Mucosa of stomach (tissue), 1 donor: ENCODE measurements around the gene TTC33.
"Not testable (repeated sequence)": the region's sequence is repeated elsewhere in the genome, so short reads cannot be mapped to it uniquely, and the experiment has no call there.

ENCODE experiments used
- H3K27me3 ChIP-seq: one replicate; pipeline ENCODE4 v1.7.0; 2013; ENCODE audit warnings: mild to moderate bottlenecking, low read length; ENCODE audit not compliant: control insufficient read depth, insufficient read depth
- H3K36me3 ChIP-seq: one replicate; pipeline ENCODE4 v1.7.0; 2013; ENCODE audit warnings: low read length; ENCODE audit not compliant: control insufficient read depth, insufficient read depth
- H3K4me1 ChIP-seq: one replicate; pipeline ENCODE4 v1.7.0; 2013; ENCODE audit warnings: mild to moderate bottlenecking, low read length; ENCODE audit not compliant: control insufficient read depth, insufficient read depth
- H3K4me3 ChIP-seq: one replicate; pipeline ENCODE4 v1.7.0; 2013; ENCODE audit warnings: low read length
- H3K9ac ChIP-seq: one replicate; pipeline ENCODE4 v1.7.0; 2013; ENCODE audit warnings: mild to moderate bottlenecking, low read length, moderate library complexity
- H3K9me3 ChIP-seq: one replicate; pipeline ENCODE4 v1.7.0; 2013; ENCODE audit warnings: mild to moderate bottlenecking, low read length, moderate library complexity; ENCODE audit not compliant: control insufficient read depth
- donor health status: Pancreatic carcinoma.

The TTC33 gene

GRCh38 chr5:40736103-40736875 is 19.5 kb downstream of the TTC33 start:
- Histone ChIP-seq H3K9ac (no peak overlapping the region), H3K27me3 (no peaks in the 10 kb centered on the region), H3K4me1 (peaks cover 31% of the 10 kb centered on the region), H3K4me3 (no peak overlapping the region), H3K9me3 (no peaks in the 10 kb centered on the region), H3K36me3 (no peaks in the 10 kb centered on the region)

- H3K27me3 ChIP-seq: no peaks in the 10 kb centered on the region
- no peak overlapping the region for H3K4me3 ChIP-seq
- H3K4me1 ChIP-seq: peaks cover 35% of the 10 kb centered on the region
- H3K9me3 ChIP-seq: no peaks in the 10 kb centered on the region
- H3K36me3 ChIP-seq: no peaks in the 10 kb centered on the region
- no peak overlapping the region for H3K9ac ChIP-seq
These were observed 20.2 kb downstream of the TTC33 start for GRCh38 chr5:40735609-40736008.

- Histone ChIP-seq H3K36me3 (no peaks in the 10 kb centered on the region), H3K4me3 (no peak overlapping the region), H3K9ac (no peak overlapping the region), H3K9me3 (no peaks in the 10 kb centered on the region), H3K4me1 (peaks cover 35% of the 10 kb centered on the region), H3K27me3 (no peaks in the 10 kb centered on the region)
These were observed 20.8 kb downstream of the TTC33 start for GRCh38 chr5:40734986-40735385.

GRCh38 chr5:40733879-40734563 is 21.7 kb downstream of the TTC33 start:
- peaks cover 35% of the 10 kb centered on the region for H3K4me1 ChIP-seq
- H3K4me3 ChIP-seq: no peak overlapping the region
- no peaks in the 10 kb centered on the region for H3K36me3 ChIP-seq
- H3K27me3 ChIP-seq: no peaks in the 10 kb centered on the region
- H3K9ac ChIP-seq: no peak overlapping the region
- no peaks in the 10 kb centered on the region for H3K9me3 ChIP-seq

- Histone ChIP-seq H3K9me3 (no peaks in the 10 kb centered on the region), H3K4me1 (peaks cover 35% of the 10 kb centered on the region), H3K27me3 (no peaks in the 10 kb centered on the region), H3K36me3 (no peaks in the 10 kb centered on the region), H3K9ac (no peak overlapping the region), H3K4me3 (no peak overlapping the region)
These were observed 22.3 kb downstream of the TTC33 start for GRCh38 chr5:40733434-40733833.

GRCh38 chr5:40722497-40722911 is 33.3 kb downstream of the TTC33 start:
- H3K27me3 ChIP-seq, H3K9me3 ChIP-seq, H3K4me3 ChIP-seq, H3K36me3 ChIP-seq, H3K9ac ChIP-seq, H3K4me1 ChIP-seq: not testable (repeated sequence)

- Histone ChIP-seq H3K4me1 (no peaks in the 10 kb centered on the region), H3K9me3 (no peaks in the 10 kb centered on the region), H3K36me3 (no peaks in the 10 kb centered on the region), H3K27me3 (no peaks in the 10 kb centered on the region), H3K9ac (no peak overlapping the region), H3K4me3 (no peak overlapping the region)
These were observed 35.7 kb downstream of the TTC33 start for GRCh38 chr5:40720069-40720468.

GRCh38 chr5:40717281-40717680 is 38.5 kb downstream of the TTC33 start:
- Histone ChIP-seq H3K4me1 (peaks cover 4% of the 10 kb centered on the region), H3K36me3 (no peaks in the 10 kb centered on the region), H3K27me3 (no peaks in the 10 kb centered on the region), H3K9me3 (no peaks in the 10 kb centered on the region), H3K4me3 (no peak overlapping the region), H3K9ac (no peak overlapping the region)

- H3K36me3 ChIP-seq: no peaks in the 10 kb centered on the region
- H3K9me3 ChIP-seq: no peaks in the 10 kb centered on the region
- peaks cover 6% of the 10 kb centered on the region for H3K4me1 ChIP-seq
- no peak overlapping the region for H3K9ac ChIP-seq
- no peak overlapping the region for H3K4me3 ChIP-seq
- H3K27me3 ChIP-seq: no peaks in the 10 kb centered on the region
These were observed 39.2 kb downstream of the TTC33 start for GRCh38 chr5:40716590-40716989.

- Histone ChIP-seq H3K9ac (no peak overlapping the region), H3K4me1 (peaks cover 6% of the 10 kb centered on the region), H3K36me3 (no peaks in the 10 kb centered on the region), H3K4me3 (no peak overlapping the region), H3K27me3 (no peaks in the 10 kb centered on the region), H3K9me3 (no peaks in the 10 kb centered on the region)
These were observed 39.8 kb downstream of the TTC33 start for GRCh38 chr5:40716000-40716399.

- H3K9ac ChIP-seq: no peak overlapping the region
- H3K4me3 ChIP-seq: no peak overlapping the region
- H3K4me1 ChIP-seq: peaks cover 6% of the 10 kb centered on the region
- H3K9me3 ChIP-seq: no peaks in the 10 kb centered on the region
- H3K36me3 ChIP-seq: no peaks in the 10 kb centered on the region
- no peaks in the 10 kb centered on the region for H3K27me3 ChIP-seq
These were observed 41.8 kb downstream of the TTC33 start for GRCh38 chr5:40714001-40714400.

GRCh38 chr5:40710575-40710974 is 45.2 kb downstream of the TTC33 start:
- not testable (repeated sequence) for H3K9me3 ChIP-seq, H3K4me3 ChIP-seq, H3K4me1 ChIP-seq, H3K36me3 ChIP-seq, H3K27me3 ChIP-seq, H3K9ac ChIP-seq
